HG02943 (cell line): ENCODE measurements around the gene SMARCA5.
A peak's percentile ranks its signal among the peaks of the same experiment; 100 is the strongest.
"Not testable (repeated sequence)": the region's sequence is repeated elsewhere in the genome, so short reads cannot be mapped to it uniquely, and the experiment has no call there.

Experiments
- ATAC-seq: cut with Tn5 transposase; IDR thresholded peaks from one replicate; pipeline ENCODE4 v1.9.1; 2021; ENCODE audit warnings: mild to moderate bottlenecking, low read depth, moderate library complexity; ENCODE audit not compliant: unreplicated experiment

Gene SMARCA5

DNA sequence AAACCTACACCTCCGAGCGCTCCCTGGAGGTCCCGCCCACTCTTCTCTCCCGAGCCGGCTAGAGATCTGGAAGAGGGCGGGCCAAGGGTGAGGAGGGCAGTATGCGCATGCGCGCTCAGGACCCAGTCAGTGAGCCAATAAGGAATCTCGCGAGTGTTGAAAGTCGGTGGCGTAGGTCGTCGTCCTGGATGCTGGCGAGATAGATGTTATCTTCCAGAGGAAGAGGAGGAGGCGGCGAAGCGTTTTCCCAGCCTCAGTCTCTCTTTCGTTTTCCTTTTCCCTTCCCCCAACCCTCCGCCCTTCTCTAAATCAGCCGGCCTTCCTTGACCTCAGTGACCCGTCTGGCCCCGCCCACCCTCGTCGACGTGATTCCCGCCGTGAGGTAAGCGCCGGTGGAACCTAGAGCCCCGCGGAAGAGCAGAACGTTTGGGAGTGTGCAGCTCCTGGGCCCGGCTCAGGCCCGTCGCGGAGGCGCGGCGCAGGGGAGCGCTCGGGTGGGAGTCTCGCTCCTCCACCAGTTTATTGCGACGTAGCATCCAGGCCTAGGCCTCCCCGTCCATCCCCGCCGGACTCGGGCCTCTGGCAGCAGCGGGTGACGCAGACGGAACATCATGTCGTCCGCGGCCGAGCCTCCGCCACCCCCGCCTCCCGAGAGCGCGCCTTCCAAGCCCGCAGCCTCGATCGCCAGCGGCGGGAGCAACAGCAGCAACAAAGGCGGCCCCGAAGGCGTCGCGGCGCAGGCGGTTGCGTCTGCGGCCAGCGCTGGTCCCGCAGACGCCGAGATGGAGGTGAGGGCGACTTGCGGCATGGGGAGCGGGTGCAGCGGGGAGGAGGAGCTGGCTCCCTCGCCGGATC, at the start of gene SMARCA5:
Gene SMARCA5 (plus strand): TSS at position 389 of the 855 bp plus-strand sequence. CDS start 223 bp downstream, at position 612.
- ATAC-seq: peak; percentile 87

GRCh38 chr4:143473334-143474126, 40.0 kb upstream of the SMARCA5 start:
- no peak for ATAC-seq

GRCh38 chr4:143477487-143477886, 36.0 kb upstream of the SMARCA5 start:
- no peak for ATAC-seq

DNA sequence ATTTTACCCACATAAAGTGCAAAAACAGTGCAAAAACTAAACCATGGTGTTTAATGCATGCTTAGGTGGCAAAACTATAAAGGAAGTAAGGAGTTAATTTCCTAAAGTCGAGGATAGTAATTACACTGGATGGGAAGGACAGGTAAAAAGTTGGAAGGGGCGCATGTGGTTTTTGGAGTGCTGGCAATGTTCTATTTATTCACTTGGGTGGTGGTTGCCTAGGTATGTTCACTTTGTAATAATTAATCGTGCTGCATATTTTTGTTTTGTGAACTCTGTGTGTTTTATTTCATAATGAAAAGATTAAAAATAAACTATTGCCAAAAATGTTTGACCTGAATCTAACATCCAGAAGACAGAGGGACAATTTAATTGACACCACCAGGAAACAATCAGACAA, 32.1 kb upstream of the SMARCA5 start:
- ATAC-seq: no peak

GRCh38 chr4:143482840-143483239, 30.7 kb upstream of the SMARCA5 start:
- peak; percentile 59 for ATAC-seq

- no peak for ATAC-seq
Measured at GRCh38 chr4:143486314-143486713, 27.2 kb upstream of the SMARCA5 start.

DNA sequence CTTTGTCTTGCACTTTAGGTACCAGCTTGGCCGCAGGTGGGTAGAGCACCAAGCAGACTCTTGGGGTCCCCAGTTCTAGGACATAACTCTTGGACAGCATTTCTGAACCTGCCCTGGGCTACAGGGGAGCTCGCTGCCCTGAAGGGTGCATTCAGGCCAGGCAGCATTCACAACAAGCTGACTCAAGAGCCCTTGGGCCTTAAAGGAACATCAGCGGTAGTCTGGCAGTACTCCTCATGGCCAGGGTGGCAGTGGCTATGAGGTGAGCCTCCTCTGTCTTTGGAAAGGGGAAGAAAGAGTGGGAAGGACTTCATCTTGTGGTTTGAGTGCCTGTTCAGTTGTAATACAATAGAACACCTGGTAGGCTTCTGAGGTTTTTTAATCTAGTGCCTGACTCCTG, 24.8 kb upstream of the SMARCA5 start:
- ATAC-seq: no peak

DNA sequence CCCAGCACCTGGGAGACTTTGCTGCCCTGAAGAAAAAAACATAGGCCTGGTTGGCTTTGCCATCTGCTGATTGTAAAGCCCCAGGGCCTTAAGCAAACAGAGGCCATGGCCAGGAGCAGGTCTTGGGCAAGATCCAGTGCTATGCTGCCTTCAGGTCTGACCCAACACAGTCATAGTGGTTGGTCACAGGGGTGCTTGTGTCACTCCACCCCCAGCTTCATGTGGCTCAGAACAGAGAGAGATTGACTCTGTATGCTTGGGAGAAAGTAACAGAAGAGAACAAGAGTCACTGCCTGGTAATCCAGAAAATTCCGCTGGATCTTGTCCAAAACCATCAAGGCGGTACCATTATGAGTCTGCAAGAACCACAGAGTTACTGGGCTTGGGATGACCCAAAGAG, 24.4 kb upstream of the SMARCA5 start:
- no peak for ATAC-seq

DNA sequence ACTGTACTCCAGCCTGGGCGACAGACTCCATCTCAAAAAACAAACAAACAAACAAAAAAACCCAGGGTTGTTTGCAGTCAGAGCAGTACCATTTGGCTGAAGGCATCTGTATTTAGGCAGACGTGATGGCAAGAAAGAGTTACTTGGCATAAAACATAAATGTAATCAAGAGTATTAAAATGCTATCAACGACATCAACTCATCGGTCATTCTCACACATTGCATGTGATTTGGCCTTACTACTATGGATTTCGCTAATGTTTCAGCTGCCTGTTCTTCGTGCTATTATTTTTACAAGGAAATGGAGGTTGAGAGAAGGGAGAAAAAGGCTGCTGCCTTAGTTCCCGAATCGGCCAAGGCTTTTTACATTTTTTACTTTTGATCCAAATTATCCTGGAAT, 15.5 kb upstream of the SMARCA5 start:
- no peak for ATAC-seq

DNA sequence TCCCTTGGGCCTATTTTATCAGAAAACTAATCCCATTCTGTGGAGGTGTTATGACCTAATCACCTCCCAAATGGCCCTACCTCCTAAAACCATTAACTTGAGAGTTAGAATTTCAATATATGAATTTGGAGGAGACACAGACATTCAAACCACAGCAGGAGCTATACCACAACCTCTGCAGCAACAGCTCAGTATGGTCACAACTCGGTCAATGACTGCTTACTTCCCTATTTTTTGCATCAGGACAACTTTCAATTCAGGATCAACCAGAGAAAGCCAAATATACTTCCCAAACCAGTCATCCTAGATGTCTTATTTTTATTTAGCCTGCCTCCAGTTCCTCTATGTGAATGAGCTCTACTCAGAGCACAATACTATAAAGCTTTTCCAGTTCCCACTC, 11.3 kb upstream of the SMARCA5 start:
- no peak for ATAC-seq

- no peak for ATAC-seq
Measured at GRCh38 chr4:143506031-143506430, 7.5 kb upstream of the SMARCA5 start.

- no peak for ATAC-seq
Measured at GRCh38 chr4:143511906-143512305, 1.6 kb upstream of the SMARCA5 start.

- ATAC-seq: peak; percentile 38
Measured at GRCh38 chr4:143512978-143513313, 556 bp upstream of the SMARCA5 start.

- ATAC-seq: no peak
Measured at GRCh38 chr4:143514169-143514495, 630 bp downstream of the SMARCA5 start.

DNA sequence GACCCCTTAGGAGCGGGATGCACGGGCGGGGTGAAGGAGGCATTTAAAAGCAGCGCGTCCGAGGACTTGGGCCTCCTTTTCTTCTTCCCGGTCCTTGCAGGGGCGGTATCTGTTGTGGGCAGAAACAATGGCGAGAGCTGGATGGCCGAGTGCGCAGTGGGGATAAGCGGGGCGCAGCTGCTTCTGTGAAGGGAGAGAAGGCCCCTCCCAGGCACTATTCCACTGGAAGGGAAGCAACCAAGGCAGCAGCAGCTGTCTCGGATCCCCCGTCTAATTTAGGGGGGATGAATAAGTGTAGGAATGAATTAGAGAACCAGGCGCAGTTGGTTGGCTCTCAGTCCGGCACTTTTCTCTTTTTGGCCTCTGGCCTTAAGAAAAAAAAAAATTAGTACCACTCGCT, 995 bp downstream of the SMARCA5 start:
- ATAC-seq: no peak

GRCh38 chr4:143514901-143515300, 1.4 kb downstream of the SMARCA5 start:
- no peak for ATAC-seq

GRCh38 chr4:143515905-143516304, 2.4 kb downstream of the SMARCA5 start:
- no peak for ATAC-seq

- no peak for ATAC-seq
Measured at GRCh38 chr4:143517764-143518163, 4.3 kb downstream of the SMARCA5 start.

- ATAC-seq: no peak
Measured at GRCh38 chr4:143524211-143524610, 10.7 kb downstream of the SMARCA5 start.

DNA sequence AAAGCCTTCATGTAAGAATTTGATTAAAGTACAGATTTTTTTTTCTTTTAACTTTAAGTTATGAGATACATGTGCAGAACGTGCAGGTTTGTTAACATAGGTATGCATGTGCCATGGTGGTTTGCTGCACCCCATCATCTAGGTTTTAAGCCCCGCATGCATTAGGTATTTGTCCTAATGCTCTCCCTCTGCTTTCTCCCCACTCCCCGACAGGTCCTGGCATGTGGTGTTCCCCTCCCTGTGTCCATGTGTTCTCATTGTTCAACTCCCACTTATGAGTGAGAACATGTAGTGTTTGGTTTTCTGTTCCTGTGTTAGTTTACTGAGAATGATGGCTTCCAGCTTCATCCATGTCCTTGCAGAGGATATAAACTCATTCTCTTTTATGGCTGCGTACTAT, 14.5 kb downstream of the SMARCA5 start:
- not testable (repeated sequence) for ATAC-seq

GRCh38 chr4:143531380-143531779, 17.9 kb downstream of the SMARCA5 start:
- no peak for ATAC-seq
